Measurements from ENCODE around the gene ZNRF1.

GRCh38 chr16:75096656-75097055 is 97.8 kb downstream of the ZNRF1 start:
- TF ChIP-seq POLR2AphosphoS5 (IDR thresholded peaks at IDR 0.05; ENCODE audit: borderline replicate concordance, low read depth, low read length) (no peak), EZH2 (IDR thresholded peaks at IDR 0.05) (no peak)
